Mucosa of descending colon (tissue), 3 donors: Measurements from ENCODE around the gene CXXC5. TPM values are rescaled to one million over a fixed set of nuclear protein-coding genes. Genes with fewer than 3 reads are reported as not detected.

Source experiments
- ATAC-seq: fragments of 200-7000 bp; cut with Tn5 transposase; one replicate; pipeline ENCODE4 v1.9.1; 2020; ENCODE audit warnings: mild to moderate bottlenecking, moderate library complexity
- DNase-seq, 3 donors: peaks; one replicate each; pipeline ENCODE4 v3.0.0-alpha.2; 2020
- H3K36me3 ChIP-seq: fragments of 200-600 bp; one replicate; pipeline ENCODE4 v1.8.0; 2021; ENCODE audit warnings: low read depth, mild to moderate bottlenecking
- H3K4me1 ChIP-seq: fragments of 200-600 bp; one replicate; pipeline ENCODE4 v1.8.0; 2021; ENCODE audit warnings: low read depth, mild to moderate bottlenecking
- H3K4me3 ChIP-seq: fragments of 200-600 bp; one replicate; pipeline ENCODE4 v1.8.0; 2021; ENCODE audit warnings: mild to moderate bottlenecking
- H3K9me3 ChIP-seq: fragments of 200-600 bp; one replicate; pipeline ENCODE4 v1.8.0; 2021; ENCODE audit warnings: mild to moderate bottlenecking
- CTCF ChIP-seq: fragments of 200-600 bp; IDR thresholded peaks from one replicate; pipeline ENCODE4 v1.8.0; 2022; ENCODE audit warnings: antibody characterized with exemption, mild to moderate bottlenecking
- intact Hi-C, 2 donors: fragments of 100-400 bp; cut with DNase I in 1 of 2; cut with micrococcal nuclease in 1 of 2; formaldehyde crosslinking; loops; one replicate each; pipeline versions ENCODE4 v1.11.0 to v1.11.1; 2022; cut with DNase I, micrococcal nuclease
- total RNA-seq, 3 donors: library from RNA; stranded (reverse); fragmentation: NEBNext Ultra II Directional in 2 of 3; extraction: Animal tissue kit (Norgen Biotek cat#: 25700) in 2 of 3; gene quantifications; one replicate each; pipeline versions ENCODE4 v1.2.1 to v1.2.4, GENCODE V29; 2021 to 2023
- donor health status: DM: no; HTN: no; CAD: no; lungs with moderate emphysema.
- donor health status: DM: no; HTN: no; CAD: no.
- donor health status: DM: no; HTN: yes; CAD: no.

Gene CXXC5
- total RNA-seq, 3 donors from 2014 or later, result 28.1 to 31.0 (median 28.3) TPM

GRCh38 chr5:139681112-139681458 is 32.9 kb downstream of the CXXC5 start:
- intact Hi-C loops, result no loop called here
- no peak for TF ChIP-seq CTCF
- Histone ChIP-seq H3K36me3 (no peaks in the 10 kb centered on the region), H3K4me3 (no peak overlapping the region), H3K9me3 (no peaks in the 10 kb centered on the region), H3K4me1 (no peaks in the 10 kb centered on the region)
- no peak for DNase-seq
- ATAC-seq, result no peak

DNA sequence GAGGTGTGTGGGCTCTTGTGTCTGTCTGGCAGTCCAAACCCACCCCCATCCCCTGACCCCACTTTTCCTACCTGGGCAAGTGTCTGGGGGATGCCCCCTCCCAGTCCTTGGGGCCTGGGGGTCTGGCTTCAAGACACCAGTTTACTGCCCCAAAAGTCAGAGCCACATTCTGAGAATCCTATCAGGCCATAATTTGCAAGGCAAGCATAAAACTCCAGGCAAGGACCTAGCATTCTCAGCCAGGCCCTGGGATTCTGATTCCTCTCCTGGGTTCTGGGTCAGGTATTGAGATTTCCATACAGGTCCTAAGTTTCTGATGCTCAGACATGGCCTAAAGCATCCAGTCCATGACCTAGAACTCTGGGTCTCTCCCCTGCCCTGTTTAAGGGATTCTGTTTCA is 33.3 kb downstream of the CXXC5 start:
- intact Hi-C loops, result no loop called here
- DNase-seq (no peak), ATAC-seq (no peak)
- no peaks in the 10 kb centered on the region for H3K4me1 ChIP-seq
- H3K9me3 ChIP-seq, result no peaks in the 10 kb centered on the region
- no peak overlapping the region for H3K4me3 ChIP-seq
- no peak for TF ChIP-seq CTCF
- no peaks in the 10 kb centered on the region for H3K36me3 ChIP-seq

DNA sequence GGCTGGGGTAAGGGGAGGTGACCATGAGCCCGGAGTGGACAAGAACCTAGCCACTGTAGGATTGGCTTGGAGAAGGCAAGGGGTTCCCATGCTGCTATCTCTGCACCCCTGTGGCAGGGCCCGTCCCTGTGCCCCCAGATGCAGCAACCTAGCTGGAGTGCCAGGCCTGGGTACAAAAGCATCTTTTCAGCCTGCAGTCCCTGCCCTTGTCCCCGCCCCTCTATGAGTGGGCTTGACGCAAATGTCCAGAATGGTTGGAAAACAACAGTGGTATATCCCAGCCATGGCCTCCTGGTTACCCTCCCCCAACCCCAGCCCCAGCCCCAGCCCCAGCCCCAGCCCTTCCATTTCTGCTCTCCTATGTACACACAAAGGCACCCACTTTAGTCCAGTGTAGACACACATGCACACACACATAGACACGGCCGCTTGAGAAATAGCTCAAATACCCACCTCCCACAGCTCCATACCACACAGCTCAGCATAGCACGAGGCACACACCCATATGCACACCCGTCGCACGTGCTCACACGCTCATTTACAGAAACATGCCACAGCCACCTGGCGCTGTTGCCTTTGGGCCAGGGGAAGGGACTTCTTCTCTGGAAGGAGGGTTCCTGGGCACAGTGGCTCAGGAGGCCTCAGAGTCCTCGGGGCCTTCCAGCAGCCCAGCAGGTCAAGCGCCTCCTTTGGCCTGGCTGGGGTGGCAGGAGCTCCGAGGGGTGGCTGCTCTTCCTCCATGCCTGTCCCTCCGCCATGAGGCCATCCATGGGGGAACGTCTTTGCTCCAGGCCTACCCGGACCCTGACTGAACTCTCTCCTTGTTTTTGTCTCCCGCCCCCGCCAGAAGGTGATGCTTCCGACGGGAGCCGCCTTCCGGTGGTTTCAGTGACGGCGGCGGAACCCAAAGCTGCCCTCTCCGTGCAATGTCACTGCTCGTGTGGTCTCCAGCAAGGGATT is 34.1 kb downstream of the CXXC5 start:
- Histone ChIP-seq H3K9me3 (no peaks in the 10 kb centered on the region), H3K4me1 (no peaks in the 10 kb centered on the region), H3K36me3 (no peaks in the 10 kb centered on the region), H3K4me3 (no peak overlapping the region)
- intact Hi-C loops, result no loop called here
- ATAC-seq, result no peak
- TF ChIP-seq CTCF, result no peak
- DNase-seq, result no peak

DNA sequence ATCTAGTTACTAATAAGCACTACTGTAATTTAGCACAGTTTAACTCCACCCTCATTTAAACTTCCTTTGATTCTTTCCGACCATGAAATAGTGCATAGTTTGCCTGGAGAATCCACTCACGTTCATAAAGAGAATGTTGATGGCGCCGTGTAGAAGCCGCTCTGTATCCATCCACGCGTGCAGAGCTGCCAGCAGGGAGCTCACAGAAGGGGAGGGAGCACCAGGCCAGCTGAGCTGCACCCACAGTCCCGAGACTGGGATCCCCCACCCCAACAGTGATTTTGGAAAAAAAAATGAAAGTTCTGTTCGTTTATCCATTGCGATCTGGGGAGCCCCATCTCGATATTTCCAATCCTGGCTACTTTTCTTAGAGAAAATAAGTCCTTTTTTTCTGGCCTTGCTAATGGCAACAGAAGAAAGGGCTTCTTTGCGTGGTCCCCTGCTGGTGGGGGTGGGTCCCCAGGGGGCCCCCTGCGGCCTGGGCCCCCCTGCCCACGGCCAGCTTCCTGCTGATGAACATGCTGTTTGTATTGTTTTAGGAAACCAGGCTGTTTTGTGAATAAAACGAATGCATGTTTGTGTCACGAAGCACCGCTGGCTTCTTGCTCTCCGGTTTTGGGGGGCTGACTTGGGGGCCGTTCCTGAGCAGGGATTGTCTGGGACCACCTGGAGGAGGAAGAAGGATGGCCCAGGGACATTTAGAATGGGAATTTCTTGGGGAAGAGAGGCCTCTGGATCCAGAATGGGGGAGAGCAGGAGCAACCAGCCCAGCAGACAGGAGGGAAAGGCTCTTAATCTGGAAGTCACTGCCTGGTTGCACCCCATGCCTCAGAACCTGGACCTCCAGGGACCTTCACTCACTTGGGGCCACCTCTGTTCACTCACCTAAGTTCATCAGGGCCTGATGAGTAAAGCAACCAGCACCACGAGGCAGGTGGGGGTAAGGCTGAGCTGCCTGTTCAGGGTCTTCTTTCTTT is 35.4 kb downstream of the CXXC5 start:
- TF ChIP-seq CTCF, result no peak
- H3K9me3 ChIP-seq, result no peaks in the 10 kb centered on the region
- DNase-seq, result no peak
- no peak overlapping the region for H3K4me3 ChIP-seq
- H3K4me1 ChIP-seq, result no peaks in the 10 kb centered on the region
- no peaks in the 10 kb centered on the region for H3K36me3 ChIP-seq
- no peak for ATAC-seq
- intact Hi-C loops, result no loop called here

GRCh38 chr5:139684350-139684880 is 36.3 kb downstream of the CXXC5 start:
- no peak for TF ChIP-seq CTCF
- intact Hi-C loops, result no loop called here
- peaks cover under 1% of the 10 kb centered on the region for H3K4me1 ChIP-seq
- ATAC-seq (no peak), DNase-seq (no peak)
- H3K36me3 ChIP-seq, result no peaks in the 10 kb centered on the region
- no peaks in the 10 kb centered on the region for H3K9me3 ChIP-seq
- H3K4me3 ChIP-seq, result no peak overlapping the region
